Spleen (tissue), 7 donors: Measurements from ENCODE around the gene ERLEC1.

Source experiments
- CTCF ChIP-seq, 11 experiments: fragments of 200-600 bp in 7 of 11; fragments of 450-650 bp in 4 of 11; sonication (generic) in 4 of 11; IDR thresholded peaks in 8 of 11; conservative IDR thresholded peaks in 3 of 11; 1 replicate in 7 of 11; 2 replicates in 4 of 11; pipeline versions ENCODE4 v1.4.0 to v1.8.0; 2016 to 2021; ENCODE audit warnings: antibody characterized with exemption in 11 of 11, inconsistent platforms in 4 of 11, mild to moderate bottlenecking in 1 of 11
- POLR2A ChIP-seq, 3 donors: fragments of 450-650 bp; IDR thresholded peaks; one replicate each; pipeline ENCODE4 v1.5.1; 2017; ENCODE audit warnings: antibody characterized with exemption in 3 of 3, mild to moderate bottlenecking in 1 of 3
- donor health status: DM: no; HTN: no; CAD: no; lungs with moderate emphysema.
- donor health status: DM: no; HTN: no; CAD: no.
- donor health status: DM: no; HTN: no; CAD: no.

- TF ChIP-seq CTCF (IDR thresholded peaks at IDR 0.05 in 8 of 11, conservative IDR thresholded peaks at IDR 0.05 in 3 of 11) (no peak), POLR2A (IDR thresholded peaks at IDR 0.05) (no peak)
Measured at GRCh38 chr2:53753041-53753440, 33.8 kb upstream of the ERLEC1 start.
